Smooth muscle cell (in vitro differentiated cells): Measurements from ENCODE around the gene MAPK1. TPM values are rescaled to one million over a fixed set of nuclear protein-coding genes. Genes with fewer than 3 reads are reported as not detected.

Experiments used
- DNase-seq: peaks from one replicate; lab custom pipeline; 2025; ENCODE audit not compliant: unreplicated experiment; lab: John Stamatoyannopoulos, UW
- H2AFZ ChIP-seq: fragments of 200-600 bp; sonication (generic); 2 replicates; pipeline ENCODE4 v1.6.0; 2016; ENCODE audit warnings: antibody characterized with exemption, low read depth, mild to moderate bottlenecking
- H3F3A ChIP-seq: fragments of 200-600 bp; sonication (generic); 2 replicates; pipeline ENCODE4 v1.6.0; 2017; ENCODE audit warnings: antibody characterized with exemption, low read depth
- H3K27ac ChIP-seq: fragments of 200-600 bp; sonication (generic); 2 replicates; pipeline ENCODE4 v1.5.1; 2016; ENCODE audit warnings: low read depth, mild to moderate bottlenecking
- H3K27me3 ChIP-seq: fragments of 200-600 bp; sonication (generic); 2 replicates; pipeline ENCODE4 v1.6.1; 2016; ENCODE audit warnings: low read depth, mild to moderate bottlenecking
- H3K36me3 ChIP-seq: fragments of 200-600 bp; sonication (generic); 2 replicates; pipeline ENCODE4 v1.5.1; 2016; ENCODE audit warnings: low read depth
- H3K4me1 ChIP-seq: fragments of 200-600 bp; sonication (generic); 2 replicates; pipeline ENCODE4 v1.5.1; 2016; ENCODE audit warnings: low read depth
- H3K4me2 ChIP-seq: fragments of 200-600 bp; sonication (generic); 2 replicates; pipeline ENCODE4 v1.6.0; 2016; ENCODE audit warnings: mild to moderate bottlenecking
- H3K4me3 ChIP-seq: fragments of 200-600 bp; sonication (generic); 2 replicates; pipeline ENCODE4 v1.5.1; 2016; ENCODE audit warnings: mild to moderate bottlenecking
- H3K79me2 ChIP-seq: fragments of 200-600 bp; sonication (generic); 2 replicates; pipeline ENCODE4 v1.6.0; 2016; ENCODE audit warnings: low read depth, mild to moderate bottlenecking
- H3K9ac ChIP-seq: fragments of 200-600 bp; sonication (generic); 2 replicates; pipeline ENCODE4 v1.6.0; 2016; ENCODE audit warnings: low read depth
- H3K9me3 ChIP-seq: fragments of 200-600 bp; sonication (generic); replicated peaks from 2 replicates; pipeline ENCODE4 v1.5.1; 2016; ENCODE audit warnings: low read depth
- H4K20me1 ChIP-seq: fragments of 200-600 bp; sonication (generic); 2 replicates; pipeline ENCODE4 v1.6.0; 2016; ENCODE audit warnings: low read depth
- CTCF ChIP-seq: fragments of 200-600 bp; sonication (generic); IDR thresholded peaks from 2 replicates; pipeline ENCODE4 v1.5.1; 2017; ENCODE audit warnings: borderline replicate concordance, mild to moderate bottlenecking, antibody characterized with exemption; ENCODE audit not compliant: insufficient read depth, poor library complexity, severe bottlenecking
- WGBS: methylation state at CpG from one replicate; pipeline ENCODE4 v1.1.7; 2016; ENCODE audit warnings: low lambda C conversion rate; 5-methylcytosine and 5-hydroxymethylcytosine counted together
- polyA plus RNA-seq: library from polyadenylated mRNA; unstranded; fragments of >200 nt; fragmentation: Nextera tagmentation; extraction: Ambion mirVana; gene quantifications from 2 replicates; pipeline ENCODE4 v1.2.1, GENCODE V29; 2016
- total RNA-seq: library from RNA; depleted of rRNA; stranded (reverse); fragments of >200 nt; gene quantifications from 2 replicates; pipeline ENCODE4 v1.2.3, GENCODE V29; 2014

Gene MAPK1
- total and polyA plus RNA-seq, 2 experiments from 2014 or later = 57.1 to 62.3 TPM

GRCh38 chr22:21755851-21756284, 111.6 kb downstream of the MAPK1 start:
- Histone ChIP-seq H3K27me3 (no peaks in the 10 kb centered on the region), H3K9me3 (no peaks in the 10 kb centered on the region), H4K20me1 (peaks cover 5% of the 10 kb centered on the region), H3K4me3 (no peak overlapping the region), H2AFZ (no peak overlapping the region), H3F3A (peaks cover 6% of the 10 kb centered on the region), H3K4me2 (peak overlapping the region; percentile 48), H3K4me1 (peaks cover 13% of the 10 kb centered on the region), H3K79me2 (no peaks in the 10 kb centered on the region), H3K27ac (peak overlapping the region; percentile 57), H3K36me3 (no peaks in the 10 kb centered on the region), H3K9ac (no peak overlapping the region)
- TF ChIP-seq CTCF = no peak
- DNase-seq = no peak
- 22% methylated on average over 5 of the region's 5 CpGs for WGBS

GRCh38 chr22:21754523-21754922, 112.9 kb downstream of the MAPK1 start:
- Histone ChIP-seq H2AFZ (no peak overlapping the region), H3K9me3 (no peaks in the 10 kb centered on the region), H3K27me3 (no peaks in the 10 kb centered on the region), H3K4me3 (no peak overlapping the region), H3K79me2 (no peaks in the 10 kb centered on the region), H3K27ac (no peak overlapping the region), H4K20me1 (no peaks in the 10 kb centered on the region), H3K4me2 (no peak overlapping the region), H3K36me3 (no peaks in the 10 kb centered on the region), H3K9ac (no peak overlapping the region), H3K4me1 (peaks cover 13% of the 10 kb centered on the region), H3F3A (peaks cover 6% of the 10 kb centered on the region)
- no peak for TF ChIP-seq CTCF
- DNase-seq = no peak
- 85% methylated on average over 7 of the region's 7 CpGs for WGBS

- Histone ChIP-seq H3K9me3 (no peaks in the 10 kb centered on the region), H3K27ac (no peak overlapping the region), H3K9ac (no peak overlapping the region), H3K27me3 (no peaks in the 10 kb centered on the region), H2AFZ (no peak overlapping the region), H4K20me1 (no peaks in the 10 kb centered on the region), H3K4me3 (no peak overlapping the region), H3K4me2 (no peak overlapping the region), H3K36me3 (no peaks in the 10 kb centered on the region), H3K79me2 (no peaks in the 10 kb centered on the region), H3K4me1 (peaks cover 13% of the 10 kb centered on the region), H3F3A (peaks cover 6% of the 10 kb centered on the region)
- no peak for DNase-seq
- no peak for TF ChIP-seq CTCF
- 95% methylated on average over 14 of the region's 14 CpGs for WGBS
Observed at GRCh38 chr22:21753374-21754111, 113.9 kb downstream of the MAPK1 start.

GRCh38 chr22:21752276-21752675, 115.2 kb downstream of the MAPK1 start:
- no peak overlapping the region for H3K9ac ChIP-seq
- DNase-seq = no peak
- peaks cover 13% of the 10 kb centered on the region for H3K4me1 ChIP-seq
- no peak overlapping the region for H3K4me3 ChIP-seq
- no peaks in the 10 kb centered on the region for H3K9me3 ChIP-seq
- no peaks in the 10 kb centered on the region for H3K27me3 ChIP-seq
- 84% methylated on average over 4 of the region's 4 CpGs for WGBS
- H3K27ac ChIP-seq = no peak overlapping the region
- no peaks in the 10 kb centered on the region for H3K36me3 ChIP-seq
- H3K79me2 ChIP-seq = no peaks in the 10 kb centered on the region
- no peaks in the 10 kb centered on the region for H4K20me1 ChIP-seq
- H3F3A ChIP-seq = peaks cover 6% of the 10 kb centered on the region
- no peak overlapping the region for H3K4me2 ChIP-seq
- no peak for TF ChIP-seq CTCF
- no peak overlapping the region for H2AFZ ChIP-seq
